Gastrocnemius medialis (tissue), 4 donors: ENCODE measurements around the gene CA14. TPM values are rescaled to one million over a fixed set of nuclear protein-coding genes. Genes with fewer than 3 reads are reported as not detected.
"Not testable (repeated sequence)": the region's sequence is repeated elsewhere in the genome, so short reads cannot be mapped to it uniquely, and the experiment has no call there.

Source experiments
- ATAC-seq, 2 donors: fragments of 150-250 bp; one replicate each; pipeline ENCODE4 v1.9.1; 2016
- DNase-seq, 2 donors: peaks; one replicate each; pipeline ENCODE4 v3.0.0-alpha.2; 2019
- H3K27ac ChIP-seq, 4 donors: fragments of 200-600 bp; sonication (generic); 1 replicate in 1 of 4; 2 replicates in 3 of 4; pipeline ENCODE4 v1.5.1; 2016 to 2018; ENCODE audit warnings: mild to moderate bottlenecking in 2 of 4, moderate library complexity in 1 of 4
- H3K27me3 ChIP-seq, 3 donors: fragments of 200-600 bp; sonication (generic) in 2 of 3; 1 replicate in 1 of 3; 2 replicates in 2 of 3; pipeline versions ENCODE4 v1.5.1 to v1.6.0; 2016 to 2019; ENCODE audit warnings: mild to moderate bottlenecking in 1 of 3, moderate library complexity in 1 of 3
- H3K36me3 ChIP-seq, 2 donors: fragments of 200-600 bp; sonication (generic) in 1 of 2; one replicate each; pipeline ENCODE4 v1.5.1; 2017 to 2018
- H3K4me1 ChIP-seq, 2 donors: fragments of 200-600 bp; sonication (generic) in 1 of 2; one replicate each; pipeline ENCODE4 v1.5.1; 2016 to 2017; ENCODE audit warnings: mild to moderate bottlenecking in 2 of 2
- H3K4me3 ChIP-seq, 4 donors: fragments of 200-600 bp; sonication (generic) in 3 of 4; 1 replicate in 1 of 4; 2 replicates in 3 of 4; pipeline ENCODE4 v1.5.1; 2016 to 2019; ENCODE audit warnings: mild to moderate bottlenecking in 2 of 4
- H3K9me3 ChIP-seq, 3 donors: fragments of 200-600 bp; sonication (generic) in 2 of 3; 1 replicate in 1 of 3; 2 replicates in 2 of 3; pipeline ENCODE4 v1.5.1; 2016 to 2019
- POLR2A ChIP-seq, 2 donors: fragments of 450-650 bp; IDR thresholded peaks; one replicate each; pipeline ENCODE4 v1.6.1; 2017; ENCODE audit warnings: antibody characterized with exemption in 2 of 2, mild to moderate bottlenecking in 2 of 2, moderate library complexity in 2 of 2
- in situ Hi-C, 4 donors: fragments of 200-750 bp; cut with MboI; loops; one replicate each; pipeline versions ENCODE4 v1.15.0 to v1.8.0; 2017; ENCODE audit warnings: low sequenced_read_pairs in 4 of 4
- intact Hi-C: fragments of 100-400 bp; cut with DNase I; formaldehyde crosslinking; loops from one replicate; pipeline ENCODE4 v1.15.1; 2023; ENCODE audit warnings: low total_unique reads
- total RNA-seq, 4 donors: library from RNA; depleted of rRNA; stranded (reverse); fragments of >200 nt; gene quantifications; one replicate each; pipeline versions ENCODE4 v1.1.0 to v1.2.3, GENCODE V29; 2016
- TF ChIP-seq, protein P1 (sequence below), 5 experiments: fragments of 450-650 bp in 3 of 5; fragments of 200-600 bp in 2 of 5; sonication (generic) in 2 of 5; IDR thresholded peaks in 4 of 5; conservative IDR thresholded peaks in 1 of 5; 1 replicate in 4 of 5; 2 replicates in 1 of 5; pipeline ENCODE4 v1.5.1; 2016 to 2019; ENCODE audit warnings: antibody characterized with exemption in 5 of 5, mild to moderate bottlenecking in 3 of 5, moderate library complexity in 3 of 5

CA14 gene
- 1 to 10 TPM in 1 of 4 donors, under 1 TPM in 2, not detected in 1; 0.20 to 3.8 (median 0.31) TPM for total RNA-seq

GRCh38 chr1:150257624-150258585 lies at the start of gene CA14:
Gene CA14, plus strand, starts transcription at chr1:150257774. Its CDS starts 355 bp downstream, at chr1:150258129.
- DNase-seq (peak in 1 of 2 donors; percentile 49), ATAC-seq (peak in 1 of 2 donors; percentile 35)
- TF ChIP-seq, protein P1, sequence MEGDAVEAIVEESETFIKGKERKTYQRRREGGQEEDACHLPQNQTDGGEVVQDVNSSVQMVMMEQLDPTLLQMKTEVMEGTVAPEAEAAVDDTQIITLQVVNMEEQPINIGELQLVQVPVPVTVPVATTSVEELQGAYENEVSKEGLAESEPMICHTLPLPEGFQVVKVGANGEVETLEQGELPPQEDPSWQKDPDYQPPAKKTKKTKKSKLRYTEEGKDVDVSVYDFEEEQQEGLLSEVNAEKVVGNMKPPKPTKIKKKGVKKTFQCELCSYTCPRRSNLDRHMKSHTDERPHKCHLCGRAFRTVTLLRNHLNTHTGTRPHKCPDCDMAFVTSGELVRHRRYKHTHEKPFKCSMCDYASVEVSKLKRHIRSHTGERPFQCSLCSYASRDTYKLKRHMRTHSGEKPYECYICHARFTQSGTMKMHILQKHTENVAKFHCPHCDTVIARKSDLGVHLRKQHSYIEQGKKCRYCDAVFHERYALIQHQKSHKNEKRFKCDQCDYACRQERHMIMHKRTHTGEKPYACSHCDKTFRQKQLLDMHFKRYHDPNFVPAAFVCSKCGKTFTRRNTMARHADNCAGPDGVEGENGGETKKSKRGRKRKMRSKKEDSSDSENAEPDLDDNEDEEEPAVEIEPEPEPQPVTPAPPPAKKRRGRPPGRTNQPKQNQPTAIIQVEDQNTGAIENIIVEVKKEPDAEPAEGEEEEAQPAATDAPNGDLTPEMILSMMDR (IDR thresholded peaks at IDR 0.05 in 4 of 5, conservative IDR thresholded peaks at IDR 0.05 in 1 of 5) = no peak
- no peak for TF ChIP-seq POLR2A (IDR thresholded peaks at IDR 0.05)
- no peaks in the 10 kb centered on the region for H3K27me3 ChIP-seq
- no peaks in the 10 kb centered on the region for H3K36me3 ChIP-seq
- peak within 1 kb of the TSS; percentile 64 to 78 (median 72) for H3K27ac ChIP-seq
- H3K9me3 ChIP-seq = no peaks in the 10 kb centered on the region
- intact Hi-C loops = loop anchor here (2.0 kb wide), 1 partner anchor 65 kb away; no protein-coding TSS in a partner anchor
- peaks cover 32 to 48% of the 10 kb centered on the region in 2 donors for H3K4me1 ChIP-seq
- in situ Hi-C loops = no loop called here
- peak within 1 kb of the TSS in 2 of 4 donors; percentile 10 to 14 for H3K4me3 ChIP-seq

- ATAC-seq, in situ Hi-C loops: not testable (repeated sequence)
Measured at GRCh38 chr1:150208460-150208859, 49.1 kb upstream of the CA14 start.

DNA sequence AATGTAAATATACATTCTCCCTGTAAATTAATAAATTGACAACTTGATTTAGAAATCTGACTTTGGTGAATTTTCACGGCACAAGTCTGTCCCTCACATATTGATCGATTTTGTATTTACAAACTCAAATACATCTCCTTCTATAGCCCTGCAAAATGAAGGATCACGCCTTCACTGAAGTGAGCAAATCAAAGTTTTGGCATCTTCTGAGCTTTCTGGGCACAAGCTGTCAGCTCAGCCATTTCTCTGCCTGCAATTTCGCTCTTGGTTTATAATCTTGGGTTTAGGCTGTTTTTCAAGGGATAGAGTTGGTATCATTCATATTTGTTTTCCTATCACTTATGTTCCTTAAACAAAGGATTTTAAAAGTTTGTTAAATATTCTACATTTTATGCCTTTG lies 47.5 kb upstream of the CA14 start:
- in situ Hi-C loops = no loop called here

More at GRCh38 chr1:150208460-150208859, 49.1 kb upstream of the CA14 start:
- H3K36me3 ChIP-seq, H3K9me3 ChIP-seq, H3K27ac ChIP-seq, H3K27me3 ChIP-seq, intact Hi-C loops, H3K4me1 ChIP-seq, H3K4me3 ChIP-seq, DNase-seq: not testable (repeated sequence)

GRCh38 chr1:150210706-150211105 lies 46.9 kb upstream of the CA14 start:
- in situ Hi-C loops = no loop called here

More for the DNA sequence above, 47.5 kb upstream of the CA14 start:
- Histone ChIP-seq H3K4me1 (peaks cover 5 to 10% of the 10 kb centered on the region in 2 donors), H3K36me3 (no peaks in the 10 kb centered on the region), H3K9me3 (no peaks in the 10 kb centered on the region), H3K27me3 (no peaks in the 10 kb centered on the region), H3K4me3 (no peak overlapping the region), H3K27ac (no peak overlapping the region)
- TF ChIP-seq, protein P1 (IDR thresholded peaks at IDR 0.05 in 4 of 5, conservative IDR thresholded peaks at IDR 0.05 in 1 of 5) = no peak
- no peak for TF ChIP-seq POLR2A (IDR thresholded peaks at IDR 0.05)
- intact Hi-C loops = no loop called here
- ATAC-seq (no peak), DNase-seq (no peak)

More at GRCh38 chr1:150210706-150211105, 46.9 kb upstream of the CA14 start:
- DNase-seq (no peak), ATAC-seq (no peak)
- TF ChIP-seq, protein P1 (IDR thresholded peaks at IDR 0.05 in 4 of 5, conservative IDR thresholded peaks at IDR 0.05 in 1 of 5) = no peak
- no peak for TF ChIP-seq POLR2A (IDR thresholded peaks at IDR 0.05)
- H3K4me3 ChIP-seq = no peak overlapping the region
- H3K36me3 ChIP-seq = no peaks in the 10 kb centered on the region
- no peak overlapping the region for H3K27ac ChIP-seq
- peaks cover 5 to 10% of the 10 kb centered on the region in 2 donors for H3K4me1 ChIP-seq
- no peaks in the 10 kb centered on the region for H3K9me3 ChIP-seq
- H3K27me3 ChIP-seq = no peaks in the 10 kb centered on the region
- intact Hi-C loops = no loop called here
